HCEC 1CT (cell line): ENCODE measurements around the gene RETREG2.
A peak's percentile ranks its signal among the peaks of the same experiment; 100 is the strongest.

Source experiments
- DNase-seq: peaks from one replicate; pipeline ENCODE4 v3.0.0-alpha.2; 2017

Gene RETREG2, protein sequence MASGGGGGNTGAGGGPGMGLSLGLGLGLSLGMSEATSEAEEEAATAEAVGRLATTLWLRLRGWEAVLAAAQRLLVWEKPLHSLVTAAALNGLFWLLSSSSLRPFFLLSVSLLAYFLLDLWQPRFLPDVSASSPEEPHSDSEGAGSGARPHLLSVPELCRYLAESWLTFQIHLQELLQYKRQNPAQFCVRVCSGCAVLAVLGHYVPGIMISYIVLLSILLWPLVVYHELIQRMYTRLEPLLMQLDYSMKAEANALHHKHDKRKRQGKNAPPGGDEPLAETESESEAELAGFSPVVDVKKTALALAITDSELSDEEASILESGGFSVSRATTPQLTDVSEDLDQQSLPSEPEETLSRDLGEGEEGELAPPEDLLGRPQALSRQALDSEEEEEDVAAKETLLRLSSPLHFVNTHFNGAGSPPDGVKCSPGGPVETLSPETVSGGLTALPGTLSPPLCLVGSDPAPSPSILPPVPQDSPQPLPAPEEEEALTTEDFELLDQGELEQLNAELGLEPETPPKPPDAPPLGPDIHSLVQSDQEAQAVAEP

DNA sequence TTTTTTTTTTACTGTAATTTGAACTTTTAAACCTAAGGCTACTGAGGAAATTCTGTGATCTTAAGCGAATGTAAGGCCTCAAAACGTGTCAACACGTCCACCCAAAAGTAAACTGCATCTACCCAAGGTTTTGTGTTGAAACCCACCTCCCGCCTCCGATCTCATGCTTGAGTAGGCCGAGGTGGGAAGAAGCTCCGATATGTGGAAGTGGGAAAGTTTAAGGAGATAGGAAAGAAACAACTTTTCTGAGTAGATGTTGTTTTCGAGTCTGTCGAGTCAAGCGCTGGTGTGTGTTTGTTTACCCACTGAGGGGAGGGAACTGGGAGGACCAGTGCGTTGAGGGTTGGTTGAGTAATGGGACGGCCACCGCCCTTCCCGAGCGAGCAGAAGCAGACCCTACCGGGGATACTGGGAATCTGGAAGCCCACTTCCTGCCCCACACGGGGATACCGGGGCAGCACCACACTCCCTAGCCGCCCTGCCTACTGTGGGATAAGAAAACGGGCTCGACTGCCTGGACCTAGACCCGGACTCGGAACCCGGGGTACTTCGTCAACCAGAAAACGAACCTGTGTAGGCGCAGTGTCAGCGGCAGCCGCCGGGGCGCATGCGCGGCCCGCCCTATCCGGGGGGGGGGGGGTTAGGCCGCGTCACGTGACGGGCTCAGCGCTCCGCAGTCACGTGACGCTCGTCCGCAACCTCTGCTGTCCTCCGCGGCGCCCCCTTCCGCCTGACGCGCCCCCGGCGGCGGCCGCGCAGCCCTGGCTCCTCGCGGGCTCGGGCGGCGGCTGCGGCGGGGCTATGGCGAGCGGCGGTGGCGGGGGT, at the start of gene RETREG2:
TSS of gene RETREG2 (plus strand) at position 724 of the 825 bp plus-strand sequence. CDS start at position 802, 78 bp downstream.
- DNase-seq: peak; percentile 89

DNA sequence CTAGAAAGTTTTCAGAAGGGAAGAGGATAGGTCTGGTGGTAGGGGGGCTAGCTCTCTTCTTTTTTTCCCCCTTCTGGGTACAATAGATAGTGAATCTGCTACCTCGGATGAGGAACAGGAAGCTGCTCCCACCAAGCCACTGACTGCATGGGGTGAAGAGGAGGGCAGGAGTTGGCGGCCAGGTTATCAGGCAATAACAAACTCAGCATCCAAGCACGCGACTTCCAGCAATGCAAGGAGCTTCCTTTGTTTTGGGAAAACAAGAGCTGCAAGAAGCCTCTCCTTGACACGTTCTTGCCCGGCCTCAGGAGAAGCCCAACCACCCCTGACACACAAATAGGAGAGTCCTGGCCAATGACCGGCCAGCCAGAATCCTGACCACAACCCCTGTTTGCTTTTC, 49.7 kb upstream of the RETREG2 start:
- DNase-seq: no peak

DNA sequence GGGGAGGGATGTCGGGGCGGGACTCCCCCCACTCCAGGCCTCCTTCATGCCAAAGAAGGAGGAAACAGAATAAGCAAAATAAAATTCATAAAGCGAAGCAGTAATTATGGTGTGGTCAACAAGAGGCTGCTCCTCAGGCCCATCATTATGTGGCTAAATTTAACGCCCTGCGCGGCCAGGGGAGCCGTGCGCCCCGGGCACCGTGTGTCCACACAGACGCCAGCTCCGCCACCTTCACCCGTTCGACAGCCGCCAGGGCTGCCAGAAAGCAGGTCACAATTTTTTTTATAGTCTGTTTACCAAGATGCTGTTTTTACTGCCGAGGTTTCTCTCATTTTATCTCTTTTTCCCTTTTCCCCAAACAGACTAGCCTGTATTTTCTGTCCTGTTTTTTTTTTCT, 48.5 kb upstream of the RETREG2 start:
- no peak for DNase-seq

DNA sequence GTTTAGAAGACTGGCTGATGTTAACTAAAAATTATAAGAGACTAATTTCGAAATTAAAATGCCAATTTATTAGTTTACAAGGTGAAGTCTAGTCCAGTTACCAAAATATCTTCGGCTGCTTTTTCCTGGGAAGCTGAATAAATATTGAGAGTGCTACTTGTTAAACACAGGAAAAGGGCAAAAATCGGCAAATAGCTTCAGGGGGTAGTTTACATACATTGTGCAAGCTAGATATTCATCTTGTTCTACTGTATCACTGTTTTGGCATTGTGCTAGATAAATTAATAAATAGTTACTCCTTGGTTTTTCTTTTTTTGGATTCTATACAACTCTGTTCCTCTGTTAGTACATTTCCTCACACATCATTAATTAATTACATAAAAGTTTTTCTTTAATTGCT, 46.7 kb upstream of the RETREG2 start:
- DNase-seq: no peak

DNA sequence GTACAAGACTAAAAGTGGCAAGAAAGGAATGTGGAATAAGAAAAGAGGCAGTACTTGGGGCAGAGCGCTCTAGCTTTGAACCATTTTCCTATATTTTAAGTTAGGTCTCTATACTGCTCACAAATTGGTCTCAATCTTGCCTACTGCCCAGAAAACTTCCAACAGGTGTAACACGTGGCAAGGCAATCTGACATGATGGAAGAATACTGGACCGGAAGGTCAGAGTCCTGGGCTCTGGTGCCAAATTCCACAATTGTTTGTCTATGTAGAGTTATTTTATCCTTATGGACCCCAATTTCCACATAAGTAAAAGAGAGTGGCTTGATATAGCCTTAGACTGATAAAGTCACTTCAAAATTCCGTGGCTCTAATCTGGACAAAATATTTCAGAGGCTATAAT, 46.3 kb upstream of the RETREG2 start:
- no peak for DNase-seq

DNA sequence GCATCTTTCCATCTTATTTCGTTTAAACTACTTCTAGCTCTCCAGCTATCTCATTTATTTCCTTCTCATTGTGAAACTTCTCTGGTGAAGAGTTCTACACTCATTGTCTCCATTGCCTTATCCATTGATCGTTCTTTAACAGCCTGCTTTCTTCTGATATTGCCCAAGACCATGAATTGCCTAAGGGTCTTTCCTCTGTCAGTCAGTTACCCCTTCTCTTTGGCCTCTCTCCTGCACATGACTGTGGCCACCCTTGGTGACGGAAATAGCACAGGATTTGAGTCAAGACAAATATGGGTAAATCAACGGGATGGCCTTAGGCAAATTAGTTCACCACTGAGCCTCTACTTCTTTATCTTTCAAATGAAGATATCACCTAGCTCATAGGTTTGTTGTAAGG, 44.1 kb upstream of the RETREG2 start:
- DNase-seq: no peak

DNA sequence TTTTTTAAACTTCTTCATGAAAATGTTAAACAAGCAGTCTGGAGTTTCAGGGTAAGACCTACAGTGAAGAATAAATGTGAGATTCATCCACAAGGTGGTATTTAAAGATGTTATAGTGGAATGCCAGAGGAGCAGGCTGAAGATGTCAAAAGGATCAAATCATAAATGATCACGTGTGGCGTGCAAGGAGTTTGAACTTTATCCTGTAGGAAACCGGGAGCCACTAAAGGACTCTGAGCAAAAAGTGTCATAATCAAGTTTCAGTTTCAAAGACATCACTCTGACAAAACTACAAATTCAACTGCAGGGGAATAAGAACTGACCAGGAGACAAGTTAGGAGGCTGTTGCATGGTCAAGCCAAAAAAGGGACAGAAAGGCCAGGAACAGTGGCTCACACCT, 37.4 kb upstream of the RETREG2 start:
- no peak for DNase-seq

DNA sequence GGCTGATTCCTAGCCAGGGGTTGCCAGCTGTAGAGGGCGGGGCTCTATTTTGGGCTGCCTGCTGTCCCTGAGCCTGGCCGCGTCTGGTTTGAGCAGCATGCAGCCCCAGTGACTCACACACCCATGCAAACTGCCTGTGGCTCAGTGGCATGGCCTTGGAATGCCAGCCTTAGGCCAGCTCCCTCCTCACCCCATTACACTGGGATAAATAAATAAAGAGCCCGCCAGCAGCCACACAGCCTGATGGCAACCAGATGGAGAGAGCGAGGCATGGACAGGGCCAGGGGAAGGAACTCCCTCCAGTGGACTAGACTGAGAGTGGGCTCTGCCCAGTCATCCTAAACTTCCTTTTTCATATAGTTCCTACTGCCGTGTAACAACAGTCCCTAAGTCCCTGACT, 35.7 kb upstream of the RETREG2 start:
- DNase-seq: peak; percentile 90

DNA sequence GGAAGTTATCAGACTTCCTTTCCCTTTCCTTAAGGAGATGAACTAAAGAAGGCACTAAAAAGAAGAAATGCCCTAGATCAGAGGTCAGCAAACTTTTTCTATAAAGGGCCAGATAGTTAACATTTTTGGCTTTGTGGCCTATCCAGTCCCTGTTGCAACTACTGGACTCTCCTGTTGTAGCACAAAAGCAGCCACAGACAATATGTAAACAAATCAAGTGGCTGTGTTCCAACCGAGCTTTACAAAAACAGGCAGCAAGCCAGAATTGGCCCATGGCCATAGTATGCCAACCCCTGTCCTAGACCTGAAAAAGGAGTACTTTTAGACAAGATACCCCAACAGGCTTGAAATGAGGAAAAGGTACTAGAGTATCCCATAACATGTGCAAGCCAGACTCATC, 28.4 kb upstream of the RETREG2 start:
- peak; percentile 23 for DNase-seq

DNA sequence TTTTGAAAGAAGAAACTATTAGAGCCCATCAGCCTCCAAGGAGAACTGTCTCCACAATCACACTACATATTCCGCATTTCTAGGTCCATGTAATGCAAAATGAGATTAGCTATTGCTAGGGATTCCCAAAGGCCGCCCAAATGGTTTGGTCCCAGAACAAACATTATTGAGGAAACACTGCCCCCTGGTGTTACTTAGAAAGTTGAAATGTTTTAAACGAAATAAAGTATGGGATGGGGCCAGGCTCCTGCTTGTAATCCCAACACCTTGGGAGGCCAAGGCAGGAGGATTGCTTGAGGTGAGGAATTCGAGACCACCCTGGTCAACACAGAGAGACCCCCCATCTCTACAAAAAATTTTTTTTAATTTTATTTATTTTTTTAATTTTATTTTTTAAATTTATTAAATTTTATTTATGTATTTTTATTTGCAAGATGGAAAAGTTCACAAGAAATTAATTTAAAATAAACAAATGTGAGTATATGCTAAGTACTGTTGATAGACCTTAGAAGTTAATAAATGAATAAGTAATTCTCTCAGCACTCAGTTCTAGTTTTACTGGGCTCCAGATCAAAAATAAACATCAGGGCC, 22.9 kb upstream of the RETREG2 start:
- peak; percentile 68 for DNase-seq

DNA sequence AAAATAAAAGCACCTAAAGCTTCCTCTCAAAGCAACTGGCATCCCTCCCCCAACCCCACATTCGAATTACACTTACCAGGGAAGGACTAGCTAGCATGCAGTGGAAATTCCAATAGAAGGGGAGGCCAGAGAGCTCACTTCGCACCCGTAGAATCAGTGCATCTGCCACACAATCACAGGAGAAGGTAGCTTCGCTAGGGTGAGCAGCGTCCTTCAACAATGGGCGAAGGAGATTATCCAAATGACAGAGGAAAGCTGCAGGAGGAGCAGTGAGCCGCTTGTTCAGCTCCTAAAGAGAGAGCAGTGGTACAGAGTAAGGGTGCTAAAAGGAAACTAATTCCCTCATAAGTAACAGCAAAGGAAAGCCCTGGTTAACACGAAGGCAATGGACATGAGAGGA, 20.7 kb upstream of the RETREG2 start:
- no peak for DNase-seq

DNA sequence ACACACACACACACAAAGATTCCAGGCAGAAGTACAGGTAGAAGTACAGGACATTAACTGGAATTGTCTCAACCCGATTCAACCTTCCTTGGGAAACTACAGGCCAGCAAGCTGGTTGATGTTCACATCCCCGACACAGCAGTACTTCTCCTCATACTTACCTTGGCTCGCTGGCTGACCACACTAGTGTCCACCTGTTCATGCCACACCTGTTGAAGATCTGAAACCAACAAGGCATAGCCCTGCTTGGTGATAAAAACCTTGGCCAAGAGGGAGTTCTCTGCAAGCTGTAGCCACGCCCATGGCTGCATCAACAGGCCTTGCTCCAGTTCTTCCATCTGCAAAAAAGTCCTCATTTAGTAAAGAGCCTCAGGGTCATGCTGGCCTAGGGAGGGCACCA, 20.1 kb upstream of the RETREG2 start:
- DNase-seq: no peak

DNA sequence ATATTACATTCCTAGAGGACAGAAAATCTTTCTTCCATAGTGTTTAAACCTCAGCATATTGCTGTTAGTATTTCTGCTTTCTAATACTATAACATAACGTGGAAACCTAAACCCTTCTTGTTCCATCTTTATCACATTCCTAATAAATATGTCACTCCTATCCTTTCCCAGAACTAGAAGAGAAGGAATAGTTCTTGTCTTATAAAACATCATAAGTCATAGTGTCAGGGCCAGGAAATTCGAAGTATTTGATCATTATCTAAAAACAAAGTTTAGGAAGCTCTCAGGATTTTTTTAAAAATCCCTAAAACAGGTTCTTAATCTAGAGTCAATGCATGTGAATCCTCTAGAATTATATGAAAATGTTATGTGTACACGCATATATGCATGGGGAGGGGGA, 19.5 kb upstream of the RETREG2 start:
- peak; percentile 23 for DNase-seq

DNA sequence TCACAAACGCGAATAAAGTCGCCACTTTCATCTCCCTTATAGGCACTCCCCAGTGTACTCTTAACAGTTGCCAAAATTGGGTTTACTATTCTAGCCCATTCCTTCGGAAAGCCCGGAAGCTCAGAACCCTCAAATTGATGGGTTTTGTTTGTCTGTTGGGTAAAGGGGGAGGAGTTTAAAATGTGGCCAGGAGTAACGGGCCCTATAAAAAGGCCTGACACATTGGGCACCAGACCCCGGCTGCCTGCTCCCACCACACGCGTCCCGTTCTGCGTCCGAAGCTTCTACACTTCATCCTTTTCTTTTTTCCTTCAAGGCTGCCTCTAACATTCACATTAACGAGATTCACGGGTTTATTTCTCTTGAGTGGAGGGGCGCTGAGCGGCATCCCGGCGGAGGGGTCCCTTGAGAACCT, 18.3 kb upstream of the RETREG2 start:
- DNase-seq: peak; percentile 3

DNA sequence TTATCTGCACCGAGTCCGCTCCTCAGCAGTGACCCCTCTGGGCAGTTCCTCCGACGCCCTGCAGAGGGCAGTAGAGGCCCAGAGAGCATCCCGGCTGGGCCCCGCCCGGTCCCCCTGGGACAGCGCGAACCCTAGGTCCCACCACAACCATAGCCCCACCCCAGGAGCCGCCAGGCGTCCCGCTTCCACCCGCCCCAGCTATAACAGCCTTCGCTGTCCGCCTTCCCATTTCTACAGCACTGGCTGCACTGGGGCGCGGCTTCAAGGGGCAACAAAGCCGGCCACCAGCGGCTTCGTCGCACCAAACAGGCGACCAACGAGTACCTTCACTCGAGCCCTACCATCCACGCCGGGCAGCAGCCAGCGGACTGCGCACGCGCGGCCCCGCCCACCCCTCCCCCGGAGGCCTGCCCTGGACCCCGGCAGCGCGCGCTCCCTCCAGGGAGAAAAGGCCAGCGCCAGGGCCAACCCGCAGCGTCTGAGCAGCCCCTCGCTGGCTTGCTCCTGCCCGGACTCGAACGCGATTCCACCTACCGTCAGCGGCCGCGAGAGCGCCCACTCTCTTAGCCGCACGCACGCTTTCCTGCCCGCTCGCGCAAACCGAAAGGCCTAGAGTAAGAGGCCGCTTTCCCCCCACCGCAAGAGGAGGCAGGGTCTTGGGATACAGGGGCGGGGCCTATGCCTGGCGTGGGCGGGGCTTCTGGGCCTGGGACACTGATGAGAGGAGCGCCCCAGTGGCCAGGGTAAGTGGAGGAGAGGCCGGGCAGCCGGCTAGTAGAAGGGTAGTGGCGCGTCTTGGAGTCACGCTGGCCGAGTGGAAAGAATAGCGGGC, 17.7 kb upstream of the RETREG2 start, which contains the start of gene NHEJ1:
TSS of gene NHEJ1 (minus strand) at position 630 of the 832 bp plus-strand sequence. CDS start 2,453 bp downstream, outside the sequence.
- DNase-seq: peak; percentile 92

DNA sequence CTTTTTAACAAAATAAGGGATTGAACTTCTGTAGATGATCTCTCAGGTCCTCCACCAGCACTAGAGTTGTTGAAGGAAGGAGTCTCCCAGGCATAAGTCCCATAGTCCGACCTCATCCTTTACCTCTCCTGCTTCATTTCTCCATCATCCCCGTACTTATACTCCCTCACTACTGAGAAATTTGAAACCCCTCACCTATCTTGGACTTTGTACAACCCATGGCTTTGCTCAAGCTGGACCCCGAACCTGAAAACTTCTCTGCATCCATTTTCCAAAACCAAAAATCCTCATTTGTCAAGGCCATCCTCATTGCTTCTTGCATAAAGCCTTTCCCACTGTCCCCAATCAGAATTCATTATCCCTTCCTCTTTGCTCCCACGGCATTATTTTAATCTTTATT, 17.0 kb upstream of the RETREG2 start:
- no peak for DNase-seq

DNA sequence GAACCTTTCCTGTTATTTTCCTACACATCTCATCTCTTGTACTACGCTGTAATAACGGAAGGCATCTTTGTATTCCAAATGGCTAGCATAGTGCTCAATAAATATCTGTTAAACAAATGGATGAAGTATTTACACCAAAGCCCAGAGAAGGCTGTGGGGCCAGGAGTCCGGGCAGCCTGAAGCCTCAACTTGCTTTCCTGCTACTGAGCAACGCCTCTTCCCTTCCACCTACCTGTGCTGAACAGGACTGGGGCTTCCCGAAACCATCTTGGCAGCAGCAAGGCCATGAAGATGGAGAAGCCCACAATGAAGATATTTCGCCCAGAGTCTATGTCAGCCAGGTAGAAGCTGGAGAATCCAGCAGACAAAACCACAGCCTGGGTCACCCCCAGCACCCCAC, 14.9 kb upstream of the RETREG2 start:
- no peak for DNase-seq

DNA sequence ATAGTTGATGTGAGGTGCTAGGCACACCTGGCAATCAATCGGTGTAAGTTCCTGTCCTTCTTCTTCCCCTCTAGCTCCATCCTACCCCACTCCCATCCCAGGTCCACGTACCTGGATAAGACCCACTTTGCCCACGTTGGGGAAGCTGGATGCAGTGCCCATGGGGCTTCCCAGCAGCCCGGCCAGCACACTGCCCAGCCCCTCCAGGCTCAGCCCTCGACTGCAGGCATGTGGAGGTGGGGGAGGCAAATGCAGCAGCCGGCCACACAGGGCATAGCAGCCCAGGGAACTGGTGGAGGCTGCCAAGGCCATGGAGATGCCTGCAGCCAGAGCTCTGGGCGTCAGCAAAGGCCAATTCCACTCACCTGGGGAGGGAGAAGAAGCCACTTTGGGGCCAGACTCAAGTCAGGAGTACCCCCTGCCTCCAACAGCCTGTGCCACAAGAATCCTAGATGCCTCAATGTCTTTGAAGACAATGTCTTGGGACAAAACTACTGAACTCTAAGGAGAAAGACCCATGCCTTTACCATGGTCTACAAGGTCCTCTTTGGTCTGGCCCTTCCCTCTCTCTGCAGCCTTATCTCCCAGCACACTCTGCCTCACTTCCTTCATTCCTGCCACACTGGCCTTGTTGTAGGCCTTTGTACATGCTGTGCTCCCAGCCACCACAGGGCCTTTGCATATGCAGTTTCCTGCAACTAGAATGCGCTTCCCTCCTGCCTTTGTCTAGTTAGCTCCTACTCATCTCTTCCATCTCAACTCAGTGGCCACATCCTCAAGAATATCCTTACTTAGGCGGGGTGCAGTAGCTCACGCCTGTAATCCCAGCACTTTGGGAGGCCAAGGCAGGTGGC, 12.8 kb upstream of the RETREG2 start:
- no peak for DNase-seq

DNA sequence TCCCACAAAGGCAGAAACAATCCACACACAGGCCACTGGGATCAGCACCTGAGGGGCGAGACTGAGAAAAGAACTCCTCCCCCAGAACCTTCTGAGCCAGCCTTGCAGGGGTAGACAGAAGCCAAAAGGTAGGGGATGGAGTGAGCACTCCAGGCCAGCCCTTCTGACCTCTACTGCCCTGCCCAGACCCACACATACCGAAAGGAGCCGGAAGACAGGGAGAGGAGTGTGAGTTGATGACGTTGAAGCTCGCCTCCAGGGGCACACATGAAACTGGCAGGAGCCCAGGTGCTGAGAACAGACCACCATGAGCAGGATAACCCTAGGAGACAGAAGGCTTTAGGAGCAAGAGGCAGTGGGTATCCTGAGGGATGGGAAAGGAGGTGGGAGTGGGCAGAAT, 10.1 kb upstream of the RETREG2 start:
- no peak for DNase-seq

DNA sequence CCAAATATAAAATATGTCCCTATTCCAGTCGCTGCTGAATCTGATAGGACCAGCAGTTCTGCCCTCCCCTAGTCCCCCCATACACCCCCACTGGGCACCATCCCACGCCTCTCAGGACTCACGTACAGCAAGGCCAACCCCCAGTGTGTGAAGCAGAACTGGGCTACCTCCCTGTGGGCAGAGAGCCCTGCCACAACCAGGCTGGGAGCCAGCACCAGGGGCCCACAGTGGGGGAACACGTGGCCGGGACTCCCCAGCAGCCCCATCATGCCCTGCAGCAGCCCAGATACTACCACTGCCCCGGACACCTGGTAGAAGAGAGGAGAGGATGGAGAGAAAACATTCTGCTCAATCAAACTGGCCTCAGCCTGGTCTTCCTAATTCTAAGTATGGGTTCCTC, 9.5 kb upstream of the RETREG2 start:
- no peak for DNase-seq

DNA sequence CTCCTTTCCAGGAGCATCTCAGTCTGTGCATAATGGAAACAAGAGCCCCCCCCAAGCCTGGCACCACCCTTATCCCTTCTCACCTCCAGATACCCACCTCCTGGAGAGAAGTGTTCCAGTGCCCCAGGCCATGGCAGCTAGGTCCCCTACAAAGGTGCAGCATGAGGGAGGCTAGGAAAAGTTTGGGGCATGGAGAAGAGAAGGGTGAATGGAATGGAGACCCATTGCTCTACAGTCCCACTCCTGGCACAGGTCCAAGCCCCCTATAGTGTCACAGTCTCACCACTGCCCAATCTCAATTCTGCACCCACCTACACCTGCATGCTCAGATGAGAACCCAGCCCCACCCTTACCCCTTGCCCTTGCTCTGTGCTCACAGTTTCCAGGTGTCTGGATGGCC, 9.1 kb upstream of the RETREG2 start:
- no peak for DNase-seq
